ENCODE measurements around the gene PRKN.

Gene PRKN

GRCh38 chr6:162727322-162728182 is at the start of gene PRKN, which contains the start of gene PACRG:
PRKN (minus strand) TSS chr6:162727766.
PACRG (plus strand) TSS chr6:162727974.
- TF ChIP-seq GATA2 (IDR thresholded peaks at IDR 0.05; ENCODE audit: low read depth, low read length) (no peak), GATA3 (IDR thresholded peaks at IDR 0.05; ENCODE audit: low read depth, low read length) (no peak)

GRCh38 chr6:162777091-162777490 is 49.5 kb upstream of the PRKN start:
- TF ChIP-seq GATA3 (IDR thresholded peaks at IDR 0.05; ENCODE audit: low read depth, low read length): no peak
- TF ChIP-seq GATA2 (IDR thresholded peaks at IDR 0.05; ENCODE audit: low read depth, low read length): no peak

- TF ChIP-seq GATA2 (IDR thresholded peaks at IDR 0.05; ENCODE audit: low read depth, low read length) (no peak), GATA3 (IDR thresholded peaks at IDR 0.05; ENCODE audit: low read depth, low read length) (no peak)
Measured at GRCh38 chr6:162773996-162774395, 46.4 kb upstream of the PRKN start.

GRCh38 chr6:162772466-162772865 is 44.9 kb upstream of the PRKN start:
- TF ChIP-seq GATA3 (IDR thresholded peaks at IDR 0.05; ENCODE audit: low read depth, low read length) (no peak), GATA2 (IDR thresholded peaks at IDR 0.05; ENCODE audit: low read depth, low read length) (no peak)

GRCh38 chr6:162770955-162771354 is 43.4 kb upstream of the PRKN start:
- no peak for TF ChIP-seq GATA3 (IDR thresholded peaks at IDR 0.05; ENCODE audit: low read depth, low read length)

GRCh38 chr6:162770136-162770535 is 42.6 kb upstream of the PRKN start:
- TF ChIP-seq GATA2 (IDR thresholded peaks at IDR 0.05; ENCODE audit: low read depth, low read length) (no peak), GATA3 (IDR thresholded peaks at IDR 0.05; ENCODE audit: low read depth, low read length) (no peak)

GRCh38 chr6:162753775-162754174 is 26.2 kb upstream of the PRKN start:
- TF ChIP-seq GATA2 (IDR thresholded peaks at IDR 0.05; ENCODE audit: low read depth, low read length): no peak
- no peak for TF ChIP-seq GATA3 (IDR thresholded peaks at IDR 0.05; ENCODE audit: low read depth, low read length)

- TF ChIP-seq GATA3 (IDR thresholded peaks at IDR 0.05; ENCODE audit: low read depth, low read length): no peak
- TF ChIP-seq GATA2 (IDR thresholded peaks at IDR 0.05; ENCODE audit: low read depth, low read length): no peak
Measured at GRCh38 chr6:162751211-162751859, 23.8 kb upstream of the PRKN start.

- TF ChIP-seq GATA3 (IDR thresholded peaks at IDR 0.05; ENCODE audit: low read depth, low read length) (no peak), GATA2 (IDR thresholded peaks at IDR 0.05; ENCODE audit: low read depth, low read length) (no peak)
Measured at GRCh38 chr6:162750776-162751175, 23.2 kb upstream of the PRKN start.

- TF ChIP-seq GATA3 (IDR thresholded peaks at IDR 0.05; ENCODE audit: low read depth, low read length) (no peak), GATA2 (IDR thresholded peaks at IDR 0.05; ENCODE audit: low read depth, low read length) (no peak)
Measured at GRCh38 chr6:162736961-162737360, 9.4 kb upstream of the PRKN start.

- no peak for TF ChIP-seq GATA2 (IDR thresholded peaks at IDR 0.05; ENCODE audit: low read depth, low read length)
Measured at GRCh38 chr6:162733489-162733888, 5.9 kb upstream of the PRKN start.

GRCh38 chr6:162730502-162730901 is 2.9 kb upstream of the PRKN start:
- TF ChIP-seq GATA3 (IDR thresholded peaks at IDR 0.05; ENCODE audit: low read depth, low read length) (no peak), GATA2 (IDR thresholded peaks at IDR 0.05; ENCODE audit: low read depth, low read length) (no peak)

- TF ChIP-seq GATA3 (IDR thresholded peaks at IDR 0.05; ENCODE audit: low read depth, low read length) (no peak), GATA2 (IDR thresholded peaks at IDR 0.05; ENCODE audit: low read depth, low read length) (no peak)
Measured at GRCh38 chr6:162728706-162729105, 1.1 kb upstream of the PRKN start.

- TF ChIP-seq GATA3 (IDR thresholded peaks at IDR 0.05; ENCODE audit: low read depth, low read length): no peak
- no peak for TF ChIP-seq GATA2 (IDR thresholded peaks at IDR 0.05; ENCODE audit: low read depth, low read length)
Measured at GRCh38 chr6:162728197-162728596, 631 bp upstream of the PRKN start.

GRCh38 chr6:162726947-162727321 is 632 bp downstream of the PRKN start:
- TF ChIP-seq GATA2 (IDR thresholded peaks at IDR 0.05; ENCODE audit: low read depth, low read length) (no peak), GATA3 (IDR thresholded peaks at IDR 0.05; ENCODE audit: low read depth, low read length) (no peak)
